ENCODE measurements around the gene LRRC25. TPM values are rescaled to one million over a fixed set of nuclear protein-coding genes. Genes with fewer than 3 reads are reported as not detected.

The LRRC25 gene
- total and polyA plus RNA-seq, 2 experiments from 2014 or later: not detected

DNA sequence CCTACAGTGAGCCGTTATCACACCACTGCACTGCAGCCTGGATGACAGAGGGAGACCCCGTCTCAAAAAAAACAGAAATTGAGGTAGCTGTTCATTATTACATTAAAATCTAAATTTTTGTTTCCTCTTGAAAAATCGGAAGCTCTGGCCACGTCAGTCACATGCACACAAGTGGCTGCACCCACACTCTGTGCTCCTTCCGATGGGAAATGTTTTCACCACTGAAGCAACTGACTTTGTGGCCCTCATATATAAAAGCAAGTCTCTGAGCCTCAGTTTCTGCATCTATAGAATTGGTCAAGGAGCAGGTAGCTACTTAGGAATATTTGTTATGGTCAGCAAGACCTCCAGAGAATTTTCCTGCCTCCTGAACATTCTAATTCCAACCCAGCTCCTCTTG is 4.5 kb downstream of the LRRC25 start:
- no peaks in the 10 kb centered on the region for H4K20me1 ChIP-seq (ENCODE audit: insufficient read depth)
- H2AFZ ChIP-seq: no peak overlapping the region
- no peaks in the 10 kb centered on the region for H3F3A ChIP-seq (ENCODE audit: insufficient read depth)
- no peak overlapping the region for H3K9ac ChIP-seq
- H3K9me3 ChIP-seq (ENCODE audit: low read depth): no peaks in the 10 kb centered on the region
- H3K79me2 ChIP-seq (ENCODE audit: insufficient read depth): no peaks in the 10 kb centered on the region
- 88 to 91% methylated on average over 5 of the region's 5 CpGs for WGBS, 2 experiments (ENCODE audit: low coverage in 1 of 2, low lambda C conversion rate in 2 of 2, missing lambda C conversion rate in 2 of 2)
- H3K9me2 ChIP-seq (ENCODE audit: insufficient read depth): no peaks in the 10 kb centered on the region
- H3K4me3 ChIP-seq: no peak overlapping the region
- no peaks in the 10 kb centered on the region for H3K36me3 ChIP-seq (ENCODE audit: low read depth)
- no peaks in the 10 kb centered on the region for H3K27me3 ChIP-seq (replicated peaks; ENCODE audit: insufficient read depth)
- DNase-seq: no peak
- in situ Hi-C loops (cut with MboI): no loop called here
- no peak overlapping the region for H3K4me2 ChIP-seq (ENCODE audit: unreplicated experiment)
- TF ChIP-seq EZH2phosphoT487 (IDR thresholded peaks at IDR 0.05; ENCODE audit: insufficient read depth, low read depth): no peak
- no peak for TF ChIP-seq EZH2 (IDR thresholded peaks at IDR 0.05; ENCODE audit: insufficient read depth, poor library complexity, severe bottlenecking)
- no peak overlapping the region for H3K27ac ChIP-seq
- H3K4me1 ChIP-seq (ENCODE audit: insufficient read depth): no peaks in the 10 kb centered on the region

DNA sequence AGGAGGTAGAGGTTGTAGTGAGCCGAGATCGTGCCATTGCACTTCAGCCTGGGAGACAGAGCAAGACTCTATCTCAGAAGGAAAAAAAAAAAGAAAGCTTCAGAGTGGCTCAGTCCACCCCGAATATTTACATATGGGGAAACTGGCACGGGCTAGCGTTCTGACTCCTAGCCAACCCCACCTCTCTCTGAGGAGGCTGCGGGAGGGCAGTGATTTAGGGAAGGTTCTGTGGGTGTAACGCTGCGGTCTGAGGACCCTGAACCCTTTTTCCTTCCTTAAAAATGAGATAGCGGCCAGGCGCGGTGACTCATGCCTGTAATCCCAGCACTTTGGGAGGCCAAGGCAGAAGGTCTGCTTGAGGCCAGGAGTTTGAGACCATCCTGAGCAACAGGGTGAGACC is 5.0 kb downstream of the LRRC25 start:
- Histone ChIP-seq H3K79me2 (ENCODE audit: insufficient read depth) (no peaks in the 10 kb centered on the region), H3K9me3 (ENCODE audit: low read depth) (no peaks in the 10 kb centered on the region), H4K20me1 (ENCODE audit: insufficient read depth) (no peaks in the 10 kb centered on the region), H3K9me2 (ENCODE audit: insufficient read depth) (no peaks in the 10 kb centered on the region), H2AFZ (no peak overlapping the region), H3F3A (ENCODE audit: insufficient read depth) (no peaks in the 10 kb centered on the region), H3K27me3 (replicated peaks; ENCODE audit: insufficient read depth) (no peaks in the 10 kb centered on the region), H3K4me3 (no peak overlapping the region), H3K4me2 (ENCODE audit: unreplicated experiment) (no peak overlapping the region), H3K27ac (no peak overlapping the region), H3K36me3 (ENCODE audit: low read depth) (no peaks in the 10 kb centered on the region), H3K9ac (no peak overlapping the region), H3K4me1 (ENCODE audit: insufficient read depth) (no peaks in the 10 kb centered on the region)
- in situ Hi-C loops (cut with MboI): no loop called here
- WGBS, 2 experiments (ENCODE audit: low coverage in 1 of 2, low lambda C conversion rate in 2 of 2, missing lambda C conversion rate in 2 of 2): 69 to 74% methylated on average over 11 of the region's 11 CpGs
- DNase-seq: no peak
- TF ChIP-seq EZH2 (IDR thresholded peaks at IDR 0.05; ENCODE audit: insufficient read depth, poor library complexity, severe bottlenecking) (no peak), EZH2phosphoT487 (IDR thresholded peaks at IDR 0.05; ENCODE audit: insufficient read depth, low read depth) (no peak)

DNA sequence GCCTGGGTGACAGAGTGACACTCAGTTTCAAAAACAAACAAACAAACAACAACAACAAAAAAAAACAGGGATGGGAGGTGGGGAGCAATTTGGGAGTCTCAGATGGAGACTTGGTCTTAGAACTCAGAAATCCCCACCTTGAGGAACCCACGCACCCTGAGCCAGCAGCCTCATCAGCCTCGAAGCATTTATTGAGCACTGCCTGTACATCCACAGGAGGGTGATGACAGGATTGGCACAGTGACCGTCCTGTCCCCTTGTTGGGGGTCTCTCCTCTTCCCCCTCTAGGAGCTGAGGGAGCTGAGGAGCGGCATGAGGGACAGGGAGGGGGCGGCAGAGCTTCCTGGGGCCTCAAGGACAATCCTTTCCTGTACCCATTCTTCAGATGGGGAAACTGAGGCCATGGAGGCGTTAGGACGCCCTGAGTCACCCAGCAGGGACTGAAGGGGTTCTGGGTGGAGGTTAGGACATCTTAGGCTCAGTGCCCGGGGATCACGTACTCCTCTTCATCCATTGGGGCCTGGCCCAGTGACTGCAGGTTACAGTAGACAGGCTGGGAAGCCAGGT is 5.8 kb downstream of the LRRC25 start:
- Histone ChIP-seq H3K27me3 (replicated peaks; ENCODE audit: insufficient read depth) (no peaks in the 10 kb centered on the region), H3K4me1 (ENCODE audit: insufficient read depth) (no peaks in the 10 kb centered on the region), H3K9me2 (ENCODE audit: insufficient read depth) (no peaks in the 10 kb centered on the region), H4K20me1 (ENCODE audit: insufficient read depth) (no peaks in the 10 kb centered on the region), H2AFZ (no peak overlapping the region), H3K9me3 (ENCODE audit: low read depth) (no peaks in the 10 kb centered on the region), H3F3A (ENCODE audit: insufficient read depth) (no peaks in the 10 kb centered on the region), H3K4me3 (no peak overlapping the region), H3K79me2 (ENCODE audit: insufficient read depth) (no peaks in the 10 kb centered on the region), H3K36me3 (ENCODE audit: low read depth) (no peaks in the 10 kb centered on the region), H3K9ac (no peak overlapping the region), H3K27ac (no peak overlapping the region), H3K4me2 (ENCODE audit: unreplicated experiment) (no peak overlapping the region)
- WGBS, 2 experiments (ENCODE audit: low coverage in 1 of 2, low lambda C conversion rate in 2 of 2, missing lambda C conversion rate in 2 of 2): 67 to 68% methylated on average over 5 to 9 of the region's 9 CpGs
- in situ Hi-C loops (cut with MboI): no loop called here
- TF ChIP-seq EZH2phosphoT487 (IDR thresholded peaks at IDR 0.05; ENCODE audit: insufficient read depth, low read depth) (no peak), EZH2 (IDR thresholded peaks at IDR 0.05; ENCODE audit: insufficient read depth, poor library complexity, severe bottlenecking) (no peak)
- DNase-seq: no peak

DNA sequence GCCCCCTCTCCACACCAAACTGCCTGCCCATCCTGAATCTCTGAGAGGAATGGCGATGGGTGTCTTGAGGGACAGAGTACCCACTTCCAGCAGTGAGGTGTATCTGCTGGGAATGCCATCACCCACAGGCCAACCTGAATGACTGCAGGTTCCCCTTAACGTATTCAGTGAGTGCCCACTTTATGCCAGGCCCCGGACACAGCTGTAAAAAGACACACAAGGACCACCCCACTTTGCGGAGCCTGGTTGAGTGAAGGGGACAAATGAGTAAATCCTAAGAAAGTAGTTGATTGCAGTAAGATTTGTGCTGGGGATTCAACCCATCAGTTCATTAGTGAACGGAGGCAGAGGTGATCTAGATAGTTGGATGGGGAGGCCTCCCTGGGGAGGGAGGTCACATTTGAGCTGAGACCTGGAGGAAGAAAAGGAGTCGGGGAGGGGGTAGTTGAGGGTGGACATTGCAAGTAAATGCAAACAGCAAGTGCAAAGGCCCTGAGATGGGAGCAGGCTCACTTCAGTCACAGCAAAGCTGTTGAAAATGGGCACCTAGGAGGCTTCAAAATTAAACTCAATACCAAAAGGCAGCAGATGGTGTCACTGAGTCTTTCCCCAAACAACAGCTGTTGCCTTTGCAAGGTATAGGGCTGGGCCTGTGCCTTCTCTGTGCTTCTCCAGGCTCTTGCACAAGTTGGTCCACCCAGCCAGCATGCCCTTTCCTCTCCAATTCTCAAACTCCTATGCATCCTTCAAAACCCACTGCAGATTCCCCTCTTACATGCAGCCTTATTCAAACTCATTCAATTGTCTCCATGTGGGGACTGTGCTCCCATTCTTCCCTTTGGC is 7.1 kb downstream of the LRRC25 start:
- DNase-seq: no peak
- 83 to 84% methylated on average over 6 of the region's 6 CpGs for WGBS, 2 experiments (ENCODE audit: low coverage in 1 of 2, low lambda C conversion rate in 2 of 2, missing lambda C conversion rate in 2 of 2)

More for the DNA sequence above, 7.1 kb downstream of the LRRC25 start:
- no peak overlapping the region for H2AFZ ChIP-seq
- H3K9me2 ChIP-seq (ENCODE audit: insufficient read depth): no peaks in the 10 kb centered on the region
- no peaks in the 10 kb centered on the region for H3K79me2 ChIP-seq (ENCODE audit: insufficient read depth)
- H3K27ac ChIP-seq: no peak overlapping the region
- H3K9ac ChIP-seq: no peak overlapping the region
- H3K9me3 ChIP-seq (ENCODE audit: low read depth): no peaks in the 10 kb centered on the region
- no peaks in the 10 kb centered on the region for H4K20me1 ChIP-seq (ENCODE audit: insufficient read depth)
- no peaks in the 10 kb centered on the region for H3K36me3 ChIP-seq (ENCODE audit: low read depth)
- no peaks in the 10 kb centered on the region for H3K27me3 ChIP-seq (replicated peaks; ENCODE audit: insufficient read depth)
- no peaks in the 10 kb centered on the region; the same call in 1 of the 2 replicates for H3K4me1 ChIP-seq (ENCODE audit: insufficient read depth)
- TF ChIP-seq EZH2 (IDR thresholded peaks at IDR 0.05; ENCODE audit: insufficient read depth, poor library complexity, severe bottlenecking) (no peak), EZH2phosphoT487 (IDR thresholded peaks at IDR 0.05; ENCODE audit: insufficient read depth, low read depth) (no peak)
- in situ Hi-C loops (cut with MboI): no loop called here
- no peak overlapping the region for H3K4me3 ChIP-seq
- no peaks in the 10 kb centered on the region for H3F3A ChIP-seq (ENCODE audit: insufficient read depth)
- no peak overlapping the region for H3K4me2 ChIP-seq (ENCODE audit: unreplicated experiment)

Measured in GM23248 (cell line).